Measurements from ENCODE around the gene KDSR.

The KDSR gene

GRCh38 chr18:63284173-63284799 lies 82.7 kb downstream of the KDSR start:
- DNase-seq (ENCODE audit: low read depth), result no peak

GRCh38 chr18:63283305-63284094 lies 83.5 kb downstream of the KDSR start:
- DNase-seq (ENCODE audit: low read depth), result no peak

GRCh38 chr18:63282793-63283192 lies 84.2 kb downstream of the KDSR start:
- no peak for DNase-seq (ENCODE audit: low read depth)

All from HS-27A (cell line).